HG03039 (cell line): ENCODE results near the gene AHNAK2.
"Not testable (repeated sequence)": the region's sequence is repeated elsewhere in the genome, so short reads cannot be mapped to it uniquely, and the experiment has no call there.

Experiments
- ATAC-seq: cut with Tn5 transposase; IDR thresholded peaks from one replicate; pipeline ENCODE4 v1.9.1; 2021; ENCODE audit warnings: mild to moderate bottlenecking, moderate library complexity; ENCODE audit not compliant: unreplicated experiment

Gene AHNAK2

DNA sequence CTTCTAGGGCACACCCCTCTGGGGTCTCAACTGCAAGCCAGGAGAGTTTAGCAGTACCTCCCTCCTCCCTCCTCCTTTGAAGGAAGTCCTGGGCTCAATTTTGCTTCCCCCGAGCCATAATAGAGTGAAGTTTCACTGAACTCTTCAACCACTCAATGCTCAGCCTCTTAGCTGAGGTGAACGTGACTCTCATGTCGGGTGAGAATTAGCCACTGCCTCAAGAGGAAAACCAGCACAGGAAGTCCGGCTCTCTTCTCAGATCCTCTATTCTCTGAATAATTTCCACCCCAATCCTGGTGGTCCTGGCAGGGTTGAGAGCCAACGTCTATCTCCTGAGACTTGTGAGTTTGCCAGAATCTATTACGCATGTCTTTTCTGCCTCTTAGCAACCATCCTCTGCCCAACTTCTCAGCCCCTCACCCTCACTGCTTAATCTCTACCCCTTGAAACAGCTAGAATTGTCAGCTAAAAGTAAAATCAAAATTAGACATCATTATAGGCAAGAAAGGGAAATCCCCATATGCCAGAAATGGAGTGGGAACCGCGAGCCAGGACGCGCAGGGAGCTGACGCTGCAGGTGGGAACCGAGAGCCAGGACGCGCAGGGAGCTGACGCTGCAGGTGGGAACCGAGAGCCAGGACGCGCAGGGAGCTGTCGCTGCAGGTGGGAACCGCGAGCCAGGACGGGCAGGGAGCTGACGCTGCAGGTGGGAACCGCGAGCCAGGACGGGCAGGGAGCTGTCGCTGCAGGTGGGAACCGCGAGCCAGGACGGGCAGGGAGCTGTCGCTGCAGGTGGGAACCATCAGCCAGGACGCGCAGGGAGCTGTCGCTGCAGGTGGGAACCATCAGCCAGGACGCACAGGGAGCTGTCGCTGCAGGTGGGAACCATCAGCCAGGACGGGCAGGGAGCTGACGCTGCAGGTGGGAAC, 73.3 kb downstream of the AHNAK2 start:
- ATAC-seq: not testable (repeated sequence)

DNA sequence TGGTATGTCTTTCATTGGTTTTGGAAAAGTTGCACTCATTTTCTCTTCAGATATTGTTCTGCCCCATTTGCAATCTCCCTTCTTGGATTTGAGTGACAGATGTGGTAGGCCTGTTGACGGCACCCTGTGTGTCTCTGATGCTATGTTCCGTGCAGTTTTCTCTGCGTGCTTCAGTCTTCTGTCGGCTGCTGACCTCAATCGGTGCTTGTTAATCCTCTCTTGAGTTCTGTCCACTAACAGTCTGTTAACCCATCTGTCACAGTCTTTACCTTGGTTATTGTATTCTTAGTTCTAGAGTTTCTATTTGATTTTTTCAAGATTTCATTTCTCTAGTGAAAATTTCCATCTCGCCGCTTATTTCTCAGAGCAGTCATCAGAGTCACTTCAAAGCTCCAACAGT, 74.2 kb downstream of the AHNAK2 start:
- ATAC-seq: no peak

- ATAC-seq: no peak
These were observed 77.3 kb downstream of the AHNAK2 start for GRCh38 chr14:104900639-104901512.

- no peak for ATAC-seq
These were observed 78.4 kb downstream of the AHNAK2 start for GRCh38 chr14:104899781-104900180.

GRCh38 chr14:104898870-104899510, 79.2 kb downstream of the AHNAK2 start:
- no peak for ATAC-seq

- ATAC-seq: no peak
These were observed 80.0 kb downstream of the AHNAK2 start for GRCh38 chr14:104898195-104898558.

DNA sequence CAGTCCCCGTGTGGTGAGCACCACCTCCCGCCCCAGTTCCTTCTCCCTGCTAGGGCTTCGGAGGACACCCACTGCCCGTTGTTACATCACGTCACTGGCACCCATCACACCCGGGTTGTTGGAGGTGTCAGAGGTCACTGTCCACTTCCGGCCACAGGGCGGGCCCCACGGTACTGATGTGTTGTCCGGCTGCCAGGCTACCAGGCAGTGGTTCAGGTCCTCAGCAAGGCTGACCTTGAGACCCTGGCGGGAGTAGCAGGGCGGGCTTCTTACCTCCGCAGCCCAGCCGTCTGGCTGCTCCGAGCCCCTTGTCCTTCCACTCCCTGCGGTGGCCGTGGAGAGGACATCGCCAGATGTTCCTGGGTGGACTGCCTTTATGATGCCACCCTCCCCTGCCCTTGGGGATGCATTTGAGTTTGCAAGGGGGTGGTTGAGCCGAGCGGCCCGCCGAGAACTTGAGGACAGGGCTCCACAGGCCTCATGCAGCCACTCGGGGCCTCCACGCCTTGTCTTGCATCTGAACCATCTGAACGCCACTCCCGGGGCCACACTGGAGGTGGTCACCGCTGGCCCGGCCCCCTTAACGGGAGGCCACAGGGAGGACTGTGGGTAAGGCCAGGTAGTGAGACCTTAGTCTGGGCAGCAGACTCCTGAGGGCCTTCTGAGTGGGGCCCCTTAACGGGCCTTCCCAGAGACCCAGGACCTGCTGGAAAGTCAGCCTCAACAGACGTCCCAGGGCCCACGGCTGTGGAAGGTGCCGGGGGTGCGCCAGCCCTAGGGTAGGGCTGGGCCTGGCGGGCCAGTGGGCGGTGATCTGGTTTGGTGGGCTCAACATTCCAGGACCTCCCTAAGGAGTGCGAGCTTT, 80.6 kb downstream of the AHNAK2 start:
- ATAC-seq: no peak

GRCh38 chr14:104895786-104896661, 82.2 kb downstream of the AHNAK2 start:
- ATAC-seq: no peak

DNA sequence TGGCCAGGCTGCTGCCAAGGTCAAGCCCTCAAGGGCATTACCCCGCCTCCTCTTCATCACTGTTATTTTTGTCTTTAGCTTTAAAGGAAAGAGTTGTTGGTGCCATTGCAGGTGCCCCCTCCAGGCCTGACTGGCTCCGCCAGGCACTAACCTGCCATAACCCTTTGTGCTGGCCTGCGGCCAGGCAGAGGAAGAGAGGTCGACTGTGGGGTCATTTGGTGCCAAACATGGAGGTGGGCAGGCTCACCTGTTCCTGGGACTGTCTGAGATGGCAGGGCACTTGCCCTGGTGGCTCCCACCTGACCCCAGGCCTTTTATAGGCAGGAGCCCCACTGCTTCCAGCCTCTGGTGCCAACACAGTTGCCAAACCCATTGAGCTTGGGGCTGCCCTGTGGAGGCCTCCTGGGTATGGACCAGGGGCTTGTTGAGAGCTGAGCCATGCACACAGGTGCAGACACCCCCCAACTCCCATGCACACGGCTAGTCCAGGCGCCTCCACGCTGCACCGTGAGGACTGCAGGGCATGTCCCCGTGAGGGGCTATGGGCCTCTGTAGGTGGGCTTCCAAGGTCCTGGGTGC, 82.9 kb downstream of the AHNAK2 start:
- no peak for ATAC-seq

DNA sequence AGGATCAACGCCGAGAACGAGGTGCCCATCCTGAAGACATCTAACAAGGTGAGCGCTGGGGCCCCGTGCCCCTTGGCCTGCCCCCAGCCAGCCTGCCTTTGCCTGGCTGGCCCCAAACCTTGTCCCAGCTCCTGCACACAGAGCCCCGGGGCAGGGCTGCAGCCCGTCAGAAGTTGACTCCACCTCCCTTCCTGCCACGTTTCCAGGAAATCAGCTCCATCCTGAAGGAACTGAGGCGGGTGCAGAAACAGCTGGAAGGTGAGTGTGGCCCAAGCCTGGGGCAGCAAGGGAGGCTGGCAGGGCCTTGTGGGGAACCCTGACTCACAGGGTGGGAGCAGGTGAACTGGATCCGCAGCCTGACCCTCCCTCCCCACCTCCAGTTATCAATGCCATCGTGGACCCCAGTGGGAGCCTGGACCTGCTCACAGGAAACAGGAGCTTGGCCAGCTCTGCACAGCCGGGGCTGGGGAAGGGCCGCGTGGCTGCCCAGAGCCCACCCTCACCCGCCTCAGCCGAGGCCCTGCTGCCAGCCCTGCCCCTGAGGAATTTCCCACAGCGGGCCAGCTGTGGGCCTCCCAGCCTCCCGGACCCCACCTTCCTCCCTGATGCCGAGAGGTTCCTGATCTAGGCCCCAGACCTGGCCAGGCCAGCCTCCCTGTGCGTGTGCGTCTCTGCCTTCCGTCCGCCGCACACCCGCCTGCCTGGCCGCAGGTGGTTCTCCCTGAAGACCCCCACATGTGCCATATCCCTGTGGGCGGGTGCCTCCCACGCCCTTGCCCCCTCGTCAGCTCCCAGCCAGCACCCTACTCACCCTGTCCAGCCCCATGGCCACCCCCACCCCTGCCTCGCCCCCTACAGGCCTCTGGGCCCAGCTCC, 83.6 kb downstream of the AHNAK2 start:
- ATAC-seq: no peak

GRCh38 chr14:104893435-104894207, 84.6 kb downstream of the AHNAK2 start:
- no peak for ATAC-seq

DNA sequence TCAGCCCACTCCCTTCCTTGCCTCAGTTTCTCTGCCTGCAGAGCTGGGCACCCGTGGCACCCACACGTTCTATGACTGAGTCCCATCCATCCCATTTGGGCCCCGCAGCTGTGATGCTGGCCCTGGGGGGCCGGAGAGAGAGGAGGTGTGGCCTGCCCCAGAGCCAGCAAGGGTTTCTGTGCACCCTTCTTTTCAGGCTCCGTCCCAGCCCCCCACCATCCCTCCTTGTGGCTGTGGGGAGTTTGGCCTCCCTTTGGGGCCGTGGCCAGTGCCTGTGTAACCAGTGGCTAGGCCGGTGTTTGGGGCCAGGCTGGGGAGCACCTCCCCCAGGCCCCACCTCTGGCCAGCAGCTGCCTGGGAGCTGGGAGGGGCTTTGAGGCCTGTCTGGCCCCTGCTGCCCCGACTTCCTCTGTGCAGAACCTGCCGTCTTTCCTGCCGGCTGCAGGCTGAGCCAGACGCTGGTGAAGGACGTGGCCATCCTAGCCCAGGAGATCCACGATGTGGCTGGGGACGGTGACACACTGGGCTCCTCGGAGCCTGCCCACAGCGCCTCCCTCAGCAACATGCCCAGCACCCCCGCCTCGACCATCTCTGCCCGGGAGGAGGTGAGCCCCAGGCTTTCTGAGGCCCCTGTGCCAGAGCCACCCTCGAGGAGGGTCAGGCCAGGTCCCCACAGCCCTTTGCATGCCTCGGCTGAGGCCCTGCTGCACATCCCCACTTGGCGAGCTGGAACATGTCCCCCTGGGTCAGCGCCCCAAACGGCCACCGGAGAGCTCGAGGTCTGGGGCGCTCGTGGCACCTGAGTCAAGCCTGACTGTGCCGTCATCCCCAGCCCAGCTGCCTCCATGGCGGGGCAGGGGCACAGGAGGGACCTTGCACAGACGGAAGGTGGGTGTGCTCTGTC, 85.4 kb downstream of the AHNAK2 start:
- ATAC-seq: no peak

DNA sequence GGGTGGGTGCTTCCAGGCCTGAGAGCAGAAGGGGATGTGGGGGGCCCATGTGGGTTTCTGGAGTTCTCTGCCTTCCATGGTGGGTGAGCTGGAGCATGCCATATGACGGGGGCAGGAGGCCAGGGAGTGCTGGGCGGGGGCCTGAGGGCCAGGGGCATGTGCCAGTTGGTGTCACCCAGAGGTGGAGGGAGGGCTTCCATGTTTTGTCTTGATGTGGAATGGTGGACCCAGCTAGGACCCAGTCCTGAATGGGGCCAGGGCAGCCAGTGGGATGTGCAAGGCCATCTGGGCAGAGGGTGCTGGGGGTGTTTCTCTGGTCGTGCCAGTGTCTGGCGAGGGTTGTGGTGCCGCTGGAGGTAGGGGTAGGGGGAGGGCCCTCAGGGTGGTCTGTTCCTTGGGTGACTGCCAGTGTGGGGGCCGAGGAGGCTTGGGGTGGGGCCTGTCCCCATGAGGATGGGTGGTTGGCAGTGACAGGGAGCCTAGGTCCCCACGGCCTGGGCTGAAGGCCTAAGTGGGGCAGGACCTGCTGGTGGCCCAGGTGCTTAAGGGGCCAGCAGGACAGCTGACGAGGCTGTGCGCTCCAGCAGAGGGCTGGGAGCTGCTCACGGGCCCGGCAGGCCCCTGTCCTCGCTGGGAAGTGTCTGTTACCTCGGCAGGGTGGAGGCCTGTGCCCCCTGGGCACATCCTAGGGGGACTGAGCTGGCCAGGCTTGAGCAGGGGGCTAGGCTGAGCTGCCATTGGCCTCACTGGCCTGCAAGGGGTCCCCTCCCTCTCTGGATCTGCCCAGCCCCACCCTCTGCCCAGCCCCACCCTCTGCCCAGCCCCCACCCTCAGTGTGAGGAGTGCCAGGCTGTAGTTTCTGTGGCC, 86.3 kb downstream of the AHNAK2 start:
- ATAC-seq: no peak

DNA sequence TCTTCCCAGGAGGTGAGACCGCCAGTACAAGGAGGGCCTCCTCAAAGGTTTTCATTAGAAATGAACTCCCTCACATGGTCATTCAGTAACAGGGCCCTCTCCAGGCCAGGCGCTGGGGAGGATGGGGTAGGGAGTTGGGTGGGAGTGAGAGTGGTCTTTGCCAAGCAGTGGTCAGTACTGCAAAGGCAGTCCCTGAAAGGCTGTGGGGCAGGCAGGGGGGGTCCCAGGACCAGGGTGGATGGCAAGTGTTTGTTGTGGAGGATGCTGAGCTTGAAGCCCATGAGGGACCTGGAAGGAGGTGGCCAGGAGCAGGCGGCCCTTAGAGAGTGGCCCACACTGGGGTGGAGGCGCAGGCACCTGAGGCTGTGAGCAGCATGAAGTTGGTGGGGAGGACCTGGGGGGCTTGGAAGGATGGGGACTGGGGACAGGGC, 87.0 kb downstream of the AHNAK2 start:
- ATAC-seq: no peak

GRCh38 chr14:104890292-104890691, 87.9 kb downstream of the AHNAK2 start:
- not testable (repeated sequence) for ATAC-seq
